Measurements from ENCODE around the gene ZNF700. TPM values are rescaled to one million over a fixed set of nuclear protein-coding genes. Genes with fewer than 3 reads are reported as not detected.
"Not testable (repeated sequence)": the region's sequence is repeated elsewhere in the genome, so short reads cannot be mapped to it uniquely, and the experiment has no call there.

The ZNF700 gene
- total RNA-seq, 1 donor, result 7.9 TPM

DNA sequence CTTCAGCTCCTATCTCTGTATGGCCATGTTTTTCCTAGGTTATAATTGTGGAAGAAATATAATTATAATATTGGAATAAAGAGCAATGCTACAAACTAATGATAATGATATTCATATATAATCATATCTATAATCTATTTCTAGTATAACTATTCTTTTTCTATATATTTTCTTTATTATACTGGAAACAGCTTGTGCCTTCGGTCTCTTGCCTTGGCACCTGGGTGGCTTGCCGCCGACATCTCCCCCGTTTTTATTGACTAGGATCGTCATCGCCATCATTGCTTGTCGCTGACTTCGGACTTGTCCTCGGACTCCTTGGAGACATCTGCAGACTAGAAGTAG, 64.2 kb downstream of the ZNF700 start:
- TF ChIP-seq, protein P1, sequence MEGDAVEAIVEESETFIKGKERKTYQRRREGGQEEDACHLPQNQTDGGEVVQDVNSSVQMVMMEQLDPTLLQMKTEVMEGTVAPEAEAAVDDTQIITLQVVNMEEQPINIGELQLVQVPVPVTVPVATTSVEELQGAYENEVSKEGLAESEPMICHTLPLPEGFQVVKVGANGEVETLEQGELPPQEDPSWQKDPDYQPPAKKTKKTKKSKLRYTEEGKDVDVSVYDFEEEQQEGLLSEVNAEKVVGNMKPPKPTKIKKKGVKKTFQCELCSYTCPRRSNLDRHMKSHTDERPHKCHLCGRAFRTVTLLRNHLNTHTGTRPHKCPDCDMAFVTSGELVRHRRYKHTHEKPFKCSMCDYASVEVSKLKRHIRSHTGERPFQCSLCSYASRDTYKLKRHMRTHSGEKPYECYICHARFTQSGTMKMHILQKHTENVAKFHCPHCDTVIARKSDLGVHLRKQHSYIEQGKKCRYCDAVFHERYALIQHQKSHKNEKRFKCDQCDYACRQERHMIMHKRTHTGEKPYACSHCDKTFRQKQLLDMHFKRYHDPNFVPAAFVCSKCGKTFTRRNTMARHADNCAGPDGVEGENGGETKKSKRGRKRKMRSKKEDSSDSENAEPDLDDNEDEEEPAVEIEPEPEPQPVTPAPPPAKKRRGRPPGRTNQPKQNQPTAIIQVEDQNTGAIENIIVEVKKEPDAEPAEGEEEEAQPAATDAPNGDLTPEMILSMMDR (IDR thresholded peaks at IDR 0.05; ENCODE audit: insufficient read depth, low read length), result no peak
- no peak overlapping the region for H3K4me3 ChIP-seq (ENCODE audit: low read depth, low read length)
- no peak for DNase-seq (ENCODE audit: low read depth)

GRCh38 chr19:11991921-11992320, 67.0 kb downstream of the ZNF700 start:
- H3K4me3 ChIP-seq (ENCODE audit: low read depth, low read length); DNase-seq (ENCODE audit: low read depth): not testable (repeated sequence)

DNA sequence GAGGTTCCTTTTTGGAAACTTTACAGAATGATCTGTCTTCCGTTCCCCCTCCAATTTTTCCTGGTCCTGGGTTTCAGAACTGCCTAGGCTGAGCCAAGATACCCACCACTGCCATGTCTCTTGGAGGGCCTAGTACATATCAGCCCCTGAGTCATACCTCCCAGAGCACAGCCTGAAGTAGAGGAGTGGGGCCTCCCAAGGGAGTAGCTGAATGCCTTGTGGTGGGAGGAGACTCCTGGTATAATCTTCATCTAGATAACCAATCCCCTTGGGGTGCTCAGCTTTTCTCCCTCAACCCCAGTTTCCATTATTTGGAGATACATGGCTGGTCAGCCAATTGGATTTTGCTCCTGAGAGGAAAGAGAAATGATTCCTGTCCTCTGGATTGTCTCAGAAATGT, 70.3 kb downstream of the ZNF700 start:
- DNase-seq (ENCODE audit: low read depth), result peak; percentile 80
- H3K4me3 ChIP-seq (ENCODE audit: low read depth, low read length), result no peak overlapping the region
- TF ChIP-seq, protein P1 (IDR thresholded peaks at IDR 0.05; ENCODE audit: insufficient read depth, low read length), result no peak

Small RNA genes within 50 kb of the gene (small RNA-seq; reads per million reads assigned to genes)
- not detected for gene RNA5SP464

Other genes with a start within 250 kb of the ZNF700 start
- 2.6 and 4.1 TPM in 2 replicates for gene ZNF823, start 186.2 kb upstream of the ZNF700 start, total RNA-seq (ENCODE audit: low replicate concordance)
- 7.3 and 10.9 TPM in 2 replicates for gene ZNF441, start 158.1 kb upstream of the ZNF700 start, total RNA-seq (ENCODE audit: low replicate concordance)
- 0.99 and 2.9 TPM in 2 replicates for gene ZNF491, start 126.6 kb upstream of the ZNF700 start, total RNA-seq (ENCODE audit: low replicate concordance)
- gene ZNF440, start 110.8 kb upstream of the ZNF700 start, total RNA-seq (ENCODE audit: low replicate concordance), result 6.6 and 12.7 TPM in 2 replicates
- 0.72 and 2.8 TPM in 2 replicates for gene ZNF439, start 76.4 kb upstream of the ZNF700 start, total RNA-seq (ENCODE audit: low replicate concordance)
- gene ZNF69, start 37.3 kb upstream of the ZNF700 start, total RNA-seq (ENCODE audit: low replicate concordance), result 1.6 and 9.0 TPM in 2 replicates
- 0.27 and 3.4 TPM in 2 replicates for gene ZNF763, start 39.9 kb downstream of the ZNF700 start, total RNA-seq (ENCODE audit: low replicate concordance)
- gene ZNF433, start 110.6 kb downstream of the ZNF700 start, total RNA-seq (ENCODE audit: low replicate concordance), result 1.9 and 4.9 TPM in 2 replicates
- not detected in 2 replicates for gene ZNF878, start 127.9 kb downstream of the ZNF700 start, total RNA-seq (ENCODE audit: low replicate concordance)
- gene ZNF844, start 139.6 kb downstream of the ZNF700 start, total RNA-seq (ENCODE audit: low replicate concordance), result 2.0 and 11.1 TPM in 2 replicates
- gene ZNF20, start 215.2 kb downstream of the ZNF700 start, total RNA-seq (ENCODE audit: low replicate concordance), result 3.9 and 4.8 TPM in 2 replicates
- 7.2 and 18.6 TPM in 2 replicates for gene ZNF625, start 231.6 kb downstream of the ZNF700 start, total RNA-seq (ENCODE audit: low replicate concordance)
- 5.5 and 8.4 TPM in 2 replicates for gene ZNF136, start 238.0 kb downstream of the ZNF700 start, total RNA-seq (ENCODE audit: low replicate concordance)